K562 (cell line): ENCODE measurements around the gene MAP3K4. TPM values are rescaled to one million over a fixed set of nuclear protein-coding genes. Genes with fewer than 3 reads are reported as not detected.
A peak's percentile ranks its signal among the peaks of the same experiment; 100 is the strongest.

Experiments used
- ATAC-seq: fragments of 200-7000 bp; cut with Tn5 transposase; 3 replicates; pipeline ENCODE4 v1.9.1; 2020; ENCODE audit warnings: moderate library complexity
- BruUV-seq: library from RNA; stranded (reverse); fragments of 400-500 nt; replicated peaks from 2 replicates; lab custom pipeline; 2021; lab: Mats Ljungman, UMichigan
- CTCF ChIA-PET: fragments of 300-600 bp; formaldehyde crosslinking; extraction: SDS; loops from one replicate; lab custom pipeline; 2021; ENCODE audit warnings: low intra/inter-chr PET ratio; lab: Yijun Ruan, JAX
- POLR2A ChIA-PET: fragments of 300-600, 350-650 bp; sonication (Branson Sonifier 250); formaldehyde crosslinking; extraction: SDS; loops from one replicate; lab custom pipeline; 2021; ENCODE audit warnings: antibody characterized with exemption, inconsistent platforms; lab: Yijun Ruan, JAX
- DNase-seq, 4 experiments: peaks; one replicate each; pipeline versions ENCODE4 v3.0.0 to v3.0.0-alpha.2; 2011 to 2018; ENCODE audit warnings: low spot score in 3 of 4, mixed read lengths in 3 of 4; ENCODE audit errors: extremely low read depth in 1 of 4
- FAIRE-seq: peaks from 2 replicates; lab custom pipeline; 2011; peaks lifted over from hg19 to GRCh38; lab: Jason Lieb, UNC
- H2AFZ ChIP-seq: 2 replicates; pipeline ENCODE4 v1.6.0; 2011; ENCODE audit warnings: low read depth, low read length, control low read depth, inconsistent platforms
- H3K27ac ChIP-seq: fragments of 200-600 bp; 3 replicates; pipeline ENCODE4 v1.8.0; 2011; ENCODE audit warnings: low read depth, mild to moderate bottlenecking, control low read depth, inconsistent platforms, low read length, moderate library complexity, mixed read lengths; ENCODE audit errors: extremely low read depth
- H3K27me3 ChIP-seq, 2 experiments: fragments of 300-600 bp in 1 of 2; 2 replicates in 1 of 2; 3 replicates in 1 of 2; pipeline versions ENCODE4 v1.6.0 to v1.8.0; 2011; ENCODE audit warnings: inconsistent platforms in 2 of 2, low read length in 2 of 2, mild to moderate bottlenecking in 1 of 2, mixed read lengths in 1 of 2, moderate library complexity in 1 of 2; ENCODE audit not compliant: control insufficient read depth in 2 of 2, insufficient read depth in 2 of 2
- H3K36me3 ChIP-seq: fragments of 300-600 bp; 3 replicates; pipeline ENCODE4 v1.8.0; 2011; ENCODE audit warnings: mild to moderate bottlenecking, low read length, inconsistent platforms; ENCODE audit not compliant: control insufficient read depth, insufficient read depth
- H3K4me1 ChIP-seq, 2 experiments: fragments of 200-600 bp in 1 of 2; replicated peaks in 1 of 2; 2 replicates in 1 of 2; 3 replicates in 1 of 2; pipeline versions ENCODE4 v1.5.1 to v1.8.0; 2011; ENCODE audit warnings: inconsistent platforms in 2 of 2, low read length in 2 of 2, mild to moderate bottlenecking in 1 of 2, mixed read lengths in 1 of 2, moderate library complexity in 1 of 2; ENCODE audit not compliant: control insufficient read depth in 2 of 2, insufficient read depth in 2 of 2
- H3K4me2 ChIP-seq: 2 replicates; pipeline ENCODE4 v1.6.1; 2011; ENCODE audit warnings: low read length, control low read depth, inconsistent platforms, mixed read lengths; ENCODE audit not compliant: insufficient read depth
- H3K4me3 ChIP-seq: fragments of 200-600 bp; sonication (generic), shearing (Covaris generic); 2 replicates; pipeline ENCODE4 v1.5.1; 2016; ENCODE audit warnings: control low read depth, inconsistent platforms
- H3K79me2 ChIP-seq: fragments of 200-600 bp; 3 replicates; pipeline ENCODE4 v1.8.0; 2011; ENCODE audit warnings: low read length, inconsistent platforms; ENCODE audit not compliant: control insufficient read depth, insufficient read depth
- H3K9ac ChIP-seq, 2 experiments: 2 replicates each; pipeline versions ENCODE4 v1.6.0 to v1.6.1; 2011; ENCODE audit warnings: low read depth in 2 of 2, low read length in 2 of 2, control low read depth in 1 of 2, inconsistent platforms in 1 of 2, mild to moderate bottlenecking in 1 of 2, mixed read lengths in 1 of 2; ENCODE audit not compliant: insufficient read depth in 1 of 2
- H3K9me1 ChIP-seq: one replicate; pipeline ENCODE4 v1.6.0; 2011; ENCODE audit warnings: inconsistent platforms, mild to moderate bottlenecking, low read length, moderate library complexity; ENCODE audit not compliant: control insufficient read depth, insufficient read depth
- H3K9me3 ChIP-seq: replicated peaks from 2 replicates; pipeline ENCODE4 v1.5.1; 2011; ENCODE audit warnings: low read depth, low read length, inconsistent platforms; ENCODE audit not compliant: control insufficient read depth, insufficient read depth
- H4K20me1 ChIP-seq: replicated peaks from 2 replicates; pipeline ENCODE4 v1.6.1; 2011; ENCODE audit warnings: low read length, inconsistent platforms, mixed read lengths; ENCODE audit not compliant: control insufficient read depth, insufficient read depth
- ZBTB33 ChIP-seq: sonication (generic); formaldehyde crosslinking; IDR thresholded peaks from 2 replicates; pipeline ENCODE4 v1.8.1; 2023; ENCODE audit warnings: mild to moderate bottlenecking, missing genetic modification reagents
- ZNF197 ChIP-seq: fragments of 200-800 bp; sonication (Bioruptor generic); IDR thresholded peaks from 2 replicates; pipeline ENCODE4 v1.6.1; 2016; ENCODE audit warnings: low read depth, missing genetic modification characterization, missing compliant biosample characterization
- WGBS: fragments of 100-300 bp; shearing (Covaris generic); methylation state at CpG from one replicate; pipeline ENCODE4 v1.1.6; 2016; ENCODE audit warnings: low coverage, mixed read lengths; ENCODE audit not compliant: insufficient coverage; ENCODE audit errors: missing lambda C conversion rate; 5-methylcytosine and 5-hydroxymethylcytosine counted together
- in situ Hi-C: fragments of 300-500 bp; cut with MboI; formaldehyde crosslinking; loops from 4 replicates; pipeline ENCODE4 v1.15.0; 2018; ENCODE audit warnings: inconsistent platforms, mixed read lengths
- intact Hi-C: fragments of 100-400 bp; cut with micrococcal nuclease; formaldehyde crosslinking; loops from 2 replicates; pipeline ENCODE4 v1.14.2; 2022
- polyA plus RNA-seq, 8 experiments: library from polyadenylated mRNA; depleted of rRNA in 4 of 8; stranded (reverse) in 5 of 8; unstranded in 3 of 8; fragments of >200 nt; fragmentation: Nextera tagmentation in 2 of 8; fragmentation: Illumina TruSeq in 1 of 8; extraction: Ambion mirVana in 2 of 8; extraction: Trizol in 1 of 8; gene quantifications; 2 replicates each; pipeline versions ENCODE4 v1.2.1 to v1.2.3, GENCODE V29; 2011 to 2014; ENCODE audit warnings: inconsistent platforms in 1 of 8, missing spikeins in 1 of 8
- total RNA-seq, 7 experiments: library from RNA; depleted of rRNA in 6 of 7; stranded (reverse); fragments of >200 nt in 6 of 7; fragmentation: Illumina TruSeq in 2 of 7; extraction: Trizol in 2 of 7; gene quantifications; 2 replicates each; pipeline versions ENCODE4 v1.2.1 to v1.2.3, GENCODE V29; 2011 to 2021; ENCODE audit warnings: low replicate concordance in 1 of 7
- TF ChIP-seq, protein P1 (sequence below): fragments of 450-650 bp; IDR thresholded peaks from 2 replicates; pipeline ENCODE4 v1.6.1; 2018; ENCODE audit warnings: mild to moderate bottlenecking, low read depth; ENCODE audit not compliant: partially characterized antibody

The MAP3K4 gene
- total and polyA plus RNA-seq, 9 of the 15 experiments (the other 6 are each of a cell fraction or from before 2014, with no cell fraction given) = 21.0 to 77.2 (median 48.9) TPM

DNA sequence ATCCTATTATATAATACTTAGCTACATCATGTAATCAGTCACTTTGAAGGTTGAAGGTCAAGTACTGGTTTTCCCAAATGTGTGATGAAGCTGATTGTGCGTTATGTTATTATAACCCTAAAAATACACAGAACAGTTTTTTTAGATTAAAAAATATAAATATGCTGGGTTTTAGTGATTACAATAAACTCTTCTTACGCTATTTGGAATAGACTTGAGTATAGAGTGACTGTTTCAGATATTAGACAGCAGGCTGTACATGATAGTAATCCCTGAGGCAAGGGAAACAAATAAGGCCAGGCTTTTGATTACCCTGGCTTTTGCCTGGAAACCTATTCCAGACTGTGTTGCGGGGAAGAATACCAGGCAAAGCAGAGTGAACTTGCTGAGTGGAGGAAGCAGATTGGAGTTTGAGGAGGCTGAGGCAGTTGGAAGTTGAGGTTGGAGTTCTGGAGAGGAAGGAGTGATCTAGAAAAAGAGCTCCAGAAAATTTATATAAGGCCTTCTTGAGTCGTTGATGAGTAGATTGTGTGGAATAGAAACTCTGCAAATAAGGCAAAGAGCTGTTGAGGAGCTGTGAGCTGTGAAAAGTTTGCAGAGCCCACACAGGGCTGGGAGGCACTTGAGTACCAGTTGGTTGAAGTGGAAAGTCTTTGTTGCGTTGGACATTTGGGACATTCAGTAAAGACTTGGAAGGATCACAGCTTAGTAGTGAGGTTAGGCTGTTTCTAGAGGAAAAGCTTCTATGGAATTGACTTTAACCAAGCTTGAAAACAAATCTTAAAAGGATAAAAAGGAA, 26.4 kb downstream of the MAP3K4 start (continued):
- TF ChIP-seq, protein P1, sequence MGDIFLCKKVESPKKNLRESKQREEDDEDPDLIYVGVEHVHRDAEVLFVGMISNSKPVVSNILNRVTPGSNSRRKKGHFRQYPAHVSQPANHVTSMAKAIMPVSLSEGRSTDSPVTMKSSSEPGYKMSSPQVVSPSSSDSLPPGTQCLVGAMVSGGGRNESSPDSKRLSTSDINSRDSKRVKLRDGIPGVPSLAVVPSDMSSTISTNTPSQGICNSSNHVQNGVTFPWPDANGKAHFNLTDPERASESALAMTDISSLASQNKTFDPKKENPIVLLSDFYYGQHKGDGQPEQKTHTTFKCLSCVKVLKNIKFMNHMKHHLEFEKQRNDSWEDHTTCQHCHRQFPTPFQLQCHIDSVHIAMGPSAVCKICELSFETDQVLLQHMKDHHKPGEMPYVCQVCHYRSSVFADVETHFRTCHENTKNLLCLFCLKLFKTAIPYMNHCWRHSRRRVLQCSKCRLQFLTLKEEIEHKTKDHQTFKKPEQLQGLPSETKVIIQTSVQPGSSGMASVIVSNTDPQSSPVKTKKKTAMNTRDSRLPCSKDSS = no peak

GRCh38 chr6:161019324-161019839, 27.8 kb downstream of the MAP3K4 start:
- Histone ChIP-seq H3K9ac (no peak overlapping the region), H4K20me1 (no peaks in the 10 kb centered on the region), H3K9me3 (peaks cover 6% of the 10 kb centered on the region), H2AFZ (no peak overlapping the region), H3K27me3 (no peaks in the 10 kb centered on the region), H3K36me3 (peaks cover 18% of the 10 kb centered on the region), H3K4me1 (no peaks in the 10 kb centered on the region; a peak in 1 of 5 replicates), H3K9me1 (no peaks in the 10 kb centered on the region), H3K4me3 (no peak overlapping the region), H3K4me2 (no peak overlapping the region), H3K79me2 (peaks cover 89% of the 10 kb centered on the region), H3K27ac (no peak overlapping the region)
- DNase-seq (no peak), ATAC-seq (no peak), FAIRE-seq (no peak)
- intact Hi-C loops (no loop called here), in situ Hi-C loops (no loop called here)
- BruUV-seq = no TSS peak
- WGBS = 91% methylated on average over 13 of the region's 13 CpGs
- POLR2A ChIA-PET = interaction anchor here (1.0 kb wide), 1 partner anchor 9 kb away, joined by 3 read pairs; no protein-coding TSS in a partner anchor
- CTCF ChIA-PET = no interaction called here
- 0 out of 2 replicates have a peak, but pooled peaks have one; percentile 29 for TF ChIP-seq ZBTB33
- TF ChIP-seq ZNF197 (CRISPR knock-in tag) = no peak
